ENCODE results near the gene SLIT3. TPM values are rescaled to one million over a fixed set of nuclear protein-coding genes. Genes with fewer than 3 reads are reported as not detected.

SLIT3 gene
- total and polyA plus RNA-seq, 2 experiments from 2014 or later: 58.4 to 96.7 TPM

DNA sequence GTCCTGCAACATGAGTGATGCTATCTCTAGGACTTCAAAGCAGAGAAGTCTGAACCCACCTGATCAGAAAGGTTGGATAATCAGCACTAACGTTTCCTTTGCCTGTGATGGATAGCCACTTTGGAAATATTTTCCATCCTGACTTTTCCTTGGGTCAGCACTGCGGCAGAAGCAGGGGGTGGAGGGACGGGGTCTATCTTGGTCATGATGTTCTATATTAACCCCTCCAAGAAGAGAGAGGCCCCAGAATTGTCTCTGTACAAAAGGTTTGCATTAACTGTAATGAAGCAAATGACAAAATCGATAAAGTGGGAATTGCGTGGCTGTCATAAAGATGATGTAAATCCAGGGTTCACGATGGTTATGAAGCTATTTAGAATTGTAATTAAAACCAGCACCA is 441.9 kb downstream of the SLIT3 start:
- Histone ChIP-seq H3K9me2 (replicated peaks; ENCODE audit: insufficient read depth) (no peaks in the 10 kb centered on the region), H3K4me2 (no peak overlapping the region), H4K20me1 (ENCODE audit: insufficient read depth, poor library complexity, severe bottlenecking) (no peaks in the 10 kb centered on the region), H3K4me1 (ENCODE audit: insufficient read depth) (no peaks in the 10 kb centered on the region), H3K79me2 (no peaks in the 10 kb centered on the region), H3K36me3 (replicated peaks; ENCODE audit: insufficient read depth, low read depth) (no peaks in the 10 kb centered on the region), H3K4me3 (no peak overlapping the region), H2AFZ (no peak overlapping the region), H3K27me3 (no peaks in the 10 kb centered on the region), H3K27ac (no peak overlapping the region), H3K9me3 (ENCODE audit: low read depth) (no peaks in the 10 kb centered on the region)
- TF ChIP-seq, protein P1, sequence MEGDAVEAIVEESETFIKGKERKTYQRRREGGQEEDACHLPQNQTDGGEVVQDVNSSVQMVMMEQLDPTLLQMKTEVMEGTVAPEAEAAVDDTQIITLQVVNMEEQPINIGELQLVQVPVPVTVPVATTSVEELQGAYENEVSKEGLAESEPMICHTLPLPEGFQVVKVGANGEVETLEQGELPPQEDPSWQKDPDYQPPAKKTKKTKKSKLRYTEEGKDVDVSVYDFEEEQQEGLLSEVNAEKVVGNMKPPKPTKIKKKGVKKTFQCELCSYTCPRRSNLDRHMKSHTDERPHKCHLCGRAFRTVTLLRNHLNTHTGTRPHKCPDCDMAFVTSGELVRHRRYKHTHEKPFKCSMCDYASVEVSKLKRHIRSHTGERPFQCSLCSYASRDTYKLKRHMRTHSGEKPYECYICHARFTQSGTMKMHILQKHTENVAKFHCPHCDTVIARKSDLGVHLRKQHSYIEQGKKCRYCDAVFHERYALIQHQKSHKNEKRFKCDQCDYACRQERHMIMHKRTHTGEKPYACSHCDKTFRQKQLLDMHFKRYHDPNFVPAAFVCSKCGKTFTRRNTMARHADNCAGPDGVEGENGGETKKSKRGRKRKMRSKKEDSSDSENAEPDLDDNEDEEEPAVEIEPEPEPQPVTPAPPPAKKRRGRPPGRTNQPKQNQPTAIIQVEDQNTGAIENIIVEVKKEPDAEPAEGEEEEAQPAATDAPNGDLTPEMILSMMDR (IDR thresholded peaks at IDR 0.05; ENCODE audit: poor library complexity): no peak
- DNase-seq (ENCODE audit: low spot score): no peak
- 78% methylated on average over 6 of the region's 6 CpGs for WGBS (ENCODE audit: low lambda C conversion rate, missing lambda C conversion rate)

DNA sequence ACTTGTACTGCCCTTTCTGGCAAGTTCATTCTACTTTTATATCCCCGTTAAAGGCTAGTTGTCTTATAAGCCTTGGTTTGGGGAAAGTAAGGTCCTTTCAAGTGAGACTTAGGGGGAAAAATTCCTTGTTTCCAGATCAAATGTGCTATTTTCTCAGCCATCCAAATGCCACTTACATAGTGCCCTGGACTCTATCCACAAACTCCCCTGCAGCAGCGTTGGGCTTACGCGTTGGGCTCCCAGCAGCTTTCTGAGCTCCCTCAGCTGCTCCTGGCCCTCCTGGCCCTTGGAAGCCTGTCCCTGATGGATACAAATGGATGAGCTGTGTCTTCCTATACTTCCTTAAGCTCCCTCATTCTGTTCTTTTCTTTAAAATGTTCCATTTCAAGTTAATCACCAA is 442.6 kb downstream of the SLIT3 start:
- Histone ChIP-seq H3K27ac (no peak overlapping the region), H3K4me2 (no peak overlapping the region), H4K20me1 (ENCODE audit: insufficient read depth, poor library complexity, severe bottlenecking) (no peaks in the 10 kb centered on the region), H3K9me2 (replicated peaks; ENCODE audit: insufficient read depth) (no peaks in the 10 kb centered on the region), H3K36me3 (replicated peaks; ENCODE audit: insufficient read depth, low read depth) (no peaks in the 10 kb centered on the region), H3K4me3 (no peak overlapping the region), H3K9me3 (ENCODE audit: low read depth) (no peaks in the 10 kb centered on the region), H2AFZ (no peak overlapping the region), H3K79me2 (no peaks in the 10 kb centered on the region), H3K4me1 (ENCODE audit: insufficient read depth) (no peaks in the 10 kb centered on the region), H3K27me3 (no peaks in the 10 kb centered on the region)
- no peak for DNase-seq (ENCODE audit: low spot score)
- 81% methylated on average over 4 of the region's 4 CpGs for WGBS (ENCODE audit: low lambda C conversion rate, missing lambda C conversion rate)
- TF ChIP-seq EZH2 (IDR thresholded peaks at IDR 0.05; ENCODE audit: borderline replicate concordance) (no peak), EZH2phosphoT487 (IDR thresholded peaks at IDR 0.05; ENCODE audit: low read depth, severe bottlenecking, unreplicated experiment) (no peak)
- TF ChIP-seq, protein P1 (IDR thresholded peaks at IDR 0.05; ENCODE audit: poor library complexity): no peak

DNA sequence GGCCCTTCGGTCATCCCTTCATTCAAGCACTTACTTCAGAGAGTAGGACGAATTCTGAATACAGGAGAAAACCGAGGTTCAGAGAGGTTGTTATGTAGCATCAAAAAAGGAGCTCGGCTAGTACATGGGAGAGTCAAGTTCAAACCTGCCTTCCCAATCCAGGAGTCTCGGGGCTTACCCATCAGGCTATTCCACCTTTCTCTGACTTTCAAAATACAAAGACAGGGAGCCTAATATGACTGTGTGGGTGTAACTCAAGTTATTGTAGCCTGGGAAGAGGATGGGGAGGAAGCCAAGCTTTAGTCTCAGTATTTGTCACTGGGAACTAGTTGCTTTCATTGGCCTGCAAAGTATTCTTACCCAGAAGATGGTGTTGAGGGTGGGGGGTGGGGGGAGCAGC is 447.0 kb downstream of the SLIT3 start:
- H3K9me3 ChIP-seq (ENCODE audit: low read depth): no peaks in the 10 kb centered on the region
- no peaks in the 10 kb centered on the region for H3K36me3 ChIP-seq (replicated peaks; ENCODE audit: insufficient read depth, low read depth)
- H3K4me2 ChIP-seq: no peak overlapping the region
- DNase-seq (ENCODE audit: low spot score): no peak
- TF ChIP-seq EZH2phosphoT487 (IDR thresholded peaks at IDR 0.05; ENCODE audit: low read depth, severe bottlenecking, unreplicated experiment): no peak
- TF ChIP-seq, protein P1 (IDR thresholded peaks at IDR 0.05; ENCODE audit: poor library complexity): no peak
- no peak for TF ChIP-seq EZH2 (IDR thresholded peaks at IDR 0.05; ENCODE audit: borderline replicate concordance)
- no peaks in the 10 kb centered on the region for H3K79me2 ChIP-seq
- H3K4me1 ChIP-seq (ENCODE audit: insufficient read depth): no peaks in the 10 kb centered on the region
- no peaks in the 10 kb centered on the region for H3K9me2 ChIP-seq (replicated peaks; ENCODE audit: insufficient read depth)
- 96% methylated on average over 5 of the region's 5 CpGs for WGBS (ENCODE audit: low lambda C conversion rate, missing lambda C conversion rate)
- H3K4me3 ChIP-seq: no peak overlapping the region
- no peaks in the 10 kb centered on the region for H3K27me3 ChIP-seq
- H3K27ac ChIP-seq: no peak overlapping the region
- H2AFZ ChIP-seq: no peak overlapping the region
- no peaks in the 10 kb centered on the region for H4K20me1 ChIP-seq (ENCODE audit: insufficient read depth, poor library complexity, severe bottlenecking)

DNA sequence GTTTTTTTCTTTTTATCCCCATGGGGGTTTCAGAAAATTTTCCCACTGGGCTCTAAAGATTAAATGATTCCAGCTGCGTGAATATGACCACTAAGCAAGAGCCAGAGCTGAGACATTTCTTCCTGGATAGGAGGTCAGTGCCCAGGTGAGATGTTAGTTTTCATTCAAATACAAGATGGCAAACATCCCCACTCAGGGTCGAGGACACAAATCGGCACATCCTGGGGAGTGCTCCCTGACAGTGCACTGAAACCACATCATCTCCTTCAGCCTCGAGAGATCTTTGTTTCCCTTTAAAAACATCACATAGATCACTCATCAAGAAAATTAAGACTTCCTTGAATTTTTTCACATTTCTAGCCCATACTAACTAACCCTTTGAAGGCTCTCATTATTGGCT is 448.6 kb downstream of the SLIT3 start:
- TF ChIP-seq EZH2 (IDR thresholded peaks at IDR 0.05; ENCODE audit: borderline replicate concordance): no peak
- TF ChIP-seq EZH2phosphoT487 (IDR thresholded peaks at IDR 0.05; ENCODE audit: low read depth, severe bottlenecking, unreplicated experiment): no peak
- TF ChIP-seq, protein P1 (IDR thresholded peaks at IDR 0.05; ENCODE audit: poor library complexity): no peak
- H3K36me3 ChIP-seq (replicated peaks; ENCODE audit: insufficient read depth, low read depth): no peaks in the 10 kb centered on the region
- no peak for DNase-seq (ENCODE audit: low spot score)
- no peaks in the 10 kb centered on the region for H3K27me3 ChIP-seq
- WGBS (ENCODE audit: low lambda C conversion rate, missing lambda C conversion rate): 73% methylated on average over 4 of the region's 4 CpGs
- no peaks in the 10 kb centered on the region for H3K9me3 ChIP-seq (ENCODE audit: low read depth)
- H3K4me2 ChIP-seq: no peak overlapping the region
- no peaks in the 10 kb centered on the region for H3K4me1 ChIP-seq (ENCODE audit: insufficient read depth)
- no peak overlapping the region for H3K27ac ChIP-seq
- H2AFZ ChIP-seq: no peak overlapping the region
- no peaks in the 10 kb centered on the region for H3K9me2 ChIP-seq (replicated peaks; ENCODE audit: insufficient read depth)
- H3K4me3 ChIP-seq: no peak overlapping the region
- H4K20me1 ChIP-seq (ENCODE audit: insufficient read depth, poor library complexity, severe bottlenecking): no peaks in the 10 kb centered on the region
- H3K79me2 ChIP-seq: no peaks in the 10 kb centered on the region
